ES-I3 (cell line): ENCODE measurements around the gene POLD1.

ENCODE experiments used
- H3K36me3 ChIP-seq: 2 replicates; pipeline ENCODE4 v1.6.1; 2013; ENCODE audit warnings: mild to moderate bottlenecking, low read length, control low read depth, moderate library complexity; ENCODE audit not compliant: insufficient read depth
- H3K4me1 ChIP-seq: 2 replicates; pipeline ENCODE4 v1.6.1; 2013; ENCODE audit warnings: mild to moderate bottlenecking, control low read depth, low read length; ENCODE audit not compliant: insufficient read depth
- H3K9ac ChIP-seq: 2 replicates; pipeline ENCODE4 v1.6.1; 2013; ENCODE audit warnings: low read depth, mild to moderate bottlenecking, low read length, moderate library complexity
- H3K9me3 ChIP-seq: 2 replicates; pipeline ENCODE4 v1.6.1; 2013; ENCODE audit warnings: mild to moderate bottlenecking, low read length, moderate library complexity; ENCODE audit not compliant: control insufficient read depth, insufficient read depth

The POLD1 gene

DNA sequence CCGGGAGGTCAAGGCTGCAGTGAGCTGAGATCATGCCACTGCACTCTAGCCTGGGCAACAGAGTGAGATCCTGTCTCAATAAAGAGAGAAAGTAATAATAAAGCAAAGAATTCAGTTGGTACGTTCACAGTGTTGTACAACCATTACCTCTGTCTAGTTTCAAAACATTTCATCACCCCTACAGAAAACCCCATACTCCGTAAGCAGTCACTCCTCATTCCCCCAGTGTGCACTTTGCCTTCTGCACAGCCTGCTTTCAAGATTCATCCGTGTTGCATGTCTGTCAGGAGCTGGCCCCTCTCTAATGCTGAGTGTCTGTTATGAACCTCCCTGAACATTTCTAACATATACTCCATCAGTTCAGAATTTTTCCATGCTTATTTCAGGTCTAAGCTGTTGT is 9.4 kb downstream of the POLD1 start:
- Histone ChIP-seq H3K36me3 (peaks cover 8% of the 10 kb centered on the region; the same call in 1 of the 2 replicates), H3K4me1 (no peaks in the 10 kb centered on the region), H3K9me3 (no peaks in the 10 kb centered on the region; the same call in 1 of the 2 replicates), H3K9ac (no peak overlapping the region)

DNA sequence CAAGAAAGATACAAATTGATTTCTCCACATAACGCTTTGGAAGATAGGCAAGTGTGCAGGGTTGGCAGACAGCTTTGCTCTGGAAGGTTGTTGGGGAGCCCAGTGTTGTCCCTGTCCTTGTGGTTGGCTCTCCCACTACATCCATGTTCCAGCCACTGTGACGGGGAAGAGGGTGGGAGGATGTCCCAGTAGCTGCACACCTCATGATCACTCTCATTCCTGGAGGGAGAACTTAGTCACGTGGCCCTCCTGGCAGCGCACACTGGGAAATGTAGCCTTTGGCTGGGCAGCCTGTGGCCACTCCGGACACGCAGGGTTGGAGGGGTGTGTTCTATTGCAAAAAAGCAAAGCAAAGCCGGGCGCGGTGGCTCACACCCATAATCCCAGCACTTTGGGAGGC is 9.9 kb downstream of the POLD1 start:
- Histone ChIP-seq H3K36me3 (peaks cover 8% of the 10 kb centered on the region; the same call in 1 of the 2 replicates), H3K9me3 (no peaks in the 10 kb centered on the region; the same call in 1 of the 2 replicates), H3K4me1 (no peaks in the 10 kb centered on the region), H3K9ac (no peak overlapping the region)

DNA sequence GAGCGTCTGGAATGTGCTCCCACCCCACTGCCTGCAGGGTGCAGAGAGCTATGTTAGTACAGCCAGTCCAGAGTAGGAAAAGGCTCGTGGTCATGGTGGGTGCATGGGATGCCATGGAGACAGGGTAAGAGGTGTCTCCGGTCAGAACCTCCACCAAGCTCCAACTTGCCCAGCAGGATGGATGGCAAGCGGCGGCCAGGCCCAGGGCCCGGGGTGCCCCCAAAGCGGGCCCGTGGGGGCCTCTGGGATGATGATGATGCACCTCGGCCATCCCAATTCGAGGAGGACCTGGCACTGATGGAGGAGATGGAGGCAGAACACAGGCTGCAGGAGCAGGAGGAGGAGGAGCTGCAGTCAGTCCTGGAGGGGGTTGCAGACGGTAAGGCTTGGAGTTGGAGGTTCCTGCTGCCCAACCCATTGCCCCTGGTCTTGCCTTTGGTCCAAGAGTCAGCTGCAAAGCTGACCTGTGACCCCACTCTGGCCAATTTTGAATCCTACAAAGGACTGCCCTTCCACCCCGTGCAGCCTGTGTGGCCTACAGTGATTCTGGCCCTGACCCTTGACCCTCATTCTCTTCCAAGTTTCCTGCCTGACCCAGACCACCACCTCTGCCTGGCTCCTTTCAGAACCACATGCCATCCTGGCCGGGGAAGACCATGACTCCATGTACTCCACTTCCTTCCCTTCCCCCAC is 14.7 kb downstream of the POLD1 start:
- H3K4me1 ChIP-seq: no peaks in the 10 kb centered on the region
- H3K9me3 ChIP-seq: no peaks in the 10 kb centered on the region
- H3K36me3 ChIP-seq: no peaks in the 10 kb centered on the region; the same call in 1 of the 2 replicates
- no peak overlapping the region for H3K9ac ChIP-seq

DNA sequence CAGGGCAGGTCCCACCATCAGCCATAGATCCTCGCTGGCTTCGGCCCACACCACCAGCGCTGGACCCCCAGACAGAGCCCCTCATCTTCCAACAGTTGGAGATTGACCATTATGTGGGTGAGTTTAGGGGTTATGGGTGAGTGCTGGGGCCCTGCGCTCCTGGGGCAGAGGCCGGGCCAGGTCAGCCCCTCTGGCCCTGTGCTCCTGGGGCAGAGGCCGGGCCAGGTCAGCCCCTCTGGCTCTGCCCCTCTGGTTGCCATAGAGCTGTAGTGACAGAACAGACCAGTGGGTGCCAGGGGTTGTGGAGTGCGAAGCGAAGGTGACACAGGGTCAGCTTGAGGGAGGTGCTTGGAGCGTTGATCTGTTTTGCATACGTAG is 15.2 kb downstream of the POLD1 start:
- no peaks in the 10 kb centered on the region for H3K4me1 ChIP-seq
- H3K9ac ChIP-seq: no peak overlapping the region
- H3K36me3 ChIP-seq: no peaks in the 10 kb centered on the region; the same call in 1 of the 2 replicates
- no peaks in the 10 kb centered on the region for H3K9me3 ChIP-seq

DNA sequence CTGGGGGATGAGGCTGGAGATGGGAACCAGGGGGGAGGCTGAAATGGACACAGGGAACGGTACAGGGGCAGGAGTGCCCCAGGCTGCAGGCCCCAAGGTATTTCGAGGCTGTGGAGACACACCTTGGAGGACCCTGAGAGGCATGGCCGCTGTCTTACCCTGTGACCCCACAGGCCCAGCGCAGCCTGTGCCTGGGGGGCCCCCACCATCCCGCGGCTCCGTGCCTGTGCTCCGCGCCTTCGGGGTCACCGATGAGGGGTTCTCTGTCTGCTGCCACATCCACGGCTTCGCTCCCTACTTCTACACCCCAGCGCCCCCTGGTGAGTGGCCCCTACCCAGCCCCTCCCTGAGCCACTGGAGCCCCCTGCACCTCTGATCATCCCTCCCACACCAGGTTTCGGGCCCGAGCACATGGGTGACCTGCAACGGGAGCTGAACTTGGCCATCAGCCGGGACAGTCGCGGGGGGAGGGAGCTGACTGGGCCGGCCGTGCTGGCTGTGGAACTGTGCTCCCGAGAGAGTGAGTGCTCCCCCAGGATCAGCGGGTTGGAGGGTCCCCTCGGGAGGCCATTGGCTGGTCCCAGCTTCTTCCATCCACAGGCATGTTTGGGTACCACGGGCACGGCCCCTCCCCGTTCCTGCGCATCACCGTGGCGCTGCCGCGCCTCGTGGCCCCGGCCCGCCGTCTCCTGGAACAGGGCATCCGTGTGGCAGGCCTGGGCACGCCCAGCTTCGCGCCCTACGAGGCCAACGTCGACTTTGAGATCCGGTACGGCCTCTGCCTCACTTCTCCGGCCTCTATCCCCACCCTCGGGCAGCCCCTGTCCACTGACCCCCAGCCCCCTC is 17.7 kb downstream of the POLD1 start:
- no peaks in the 10 kb centered on the region for H3K9me3 ChIP-seq
- H3K9ac ChIP-seq: no peak overlapping the region
- H3K36me3 ChIP-seq: no peaks in the 10 kb centered on the region; the same call in 1 of the 2 replicates
- no peaks in the 10 kb centered on the region for H3K4me1 ChIP-seq

DNA sequence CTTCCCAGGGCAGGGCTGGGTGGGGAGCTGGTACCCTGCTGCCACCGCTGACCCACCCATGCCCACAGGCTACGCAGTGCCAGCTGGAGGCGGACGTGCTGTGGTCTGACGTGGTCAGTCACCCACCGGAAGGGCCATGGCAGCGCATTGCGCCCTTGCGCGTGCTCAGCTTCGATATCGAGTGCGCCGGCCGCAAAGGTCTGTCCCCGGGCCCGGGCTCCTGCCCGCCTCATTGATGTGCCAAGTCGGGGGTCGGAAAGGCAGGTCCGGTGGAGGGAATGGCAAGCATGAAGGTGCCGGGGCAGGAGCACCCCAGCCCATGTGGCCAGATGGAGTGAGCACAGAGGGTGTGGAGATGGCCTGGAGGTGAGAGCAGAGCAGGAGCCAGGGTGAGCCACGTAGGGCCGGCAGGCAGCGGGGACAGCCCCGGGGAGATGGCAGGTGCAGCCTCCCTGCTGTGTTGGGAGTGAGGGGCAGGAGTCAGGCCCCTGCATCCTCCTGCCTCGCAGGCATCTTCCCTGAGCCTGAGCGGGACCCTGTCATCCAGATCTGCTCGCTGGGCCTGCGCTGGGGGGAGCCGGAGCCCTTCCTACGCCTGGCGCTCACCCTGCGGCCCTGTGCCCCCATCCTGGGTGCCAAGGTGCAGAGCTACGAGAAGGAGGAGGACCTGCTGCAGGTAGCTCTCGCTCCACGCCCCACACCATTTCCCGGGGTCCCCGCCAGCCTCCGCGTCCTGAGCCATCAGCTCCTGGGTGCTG is 18.6 kb downstream of the POLD1 start:
- H3K4me1 ChIP-seq: no peaks in the 10 kb centered on the region
- H3K9ac ChIP-seq: no peak overlapping the region
- no peaks in the 10 kb centered on the region for H3K9me3 ChIP-seq
- no peaks in the 10 kb centered on the region; the same call in 1 of the 2 replicates for H3K36me3 ChIP-seq

DNA sequence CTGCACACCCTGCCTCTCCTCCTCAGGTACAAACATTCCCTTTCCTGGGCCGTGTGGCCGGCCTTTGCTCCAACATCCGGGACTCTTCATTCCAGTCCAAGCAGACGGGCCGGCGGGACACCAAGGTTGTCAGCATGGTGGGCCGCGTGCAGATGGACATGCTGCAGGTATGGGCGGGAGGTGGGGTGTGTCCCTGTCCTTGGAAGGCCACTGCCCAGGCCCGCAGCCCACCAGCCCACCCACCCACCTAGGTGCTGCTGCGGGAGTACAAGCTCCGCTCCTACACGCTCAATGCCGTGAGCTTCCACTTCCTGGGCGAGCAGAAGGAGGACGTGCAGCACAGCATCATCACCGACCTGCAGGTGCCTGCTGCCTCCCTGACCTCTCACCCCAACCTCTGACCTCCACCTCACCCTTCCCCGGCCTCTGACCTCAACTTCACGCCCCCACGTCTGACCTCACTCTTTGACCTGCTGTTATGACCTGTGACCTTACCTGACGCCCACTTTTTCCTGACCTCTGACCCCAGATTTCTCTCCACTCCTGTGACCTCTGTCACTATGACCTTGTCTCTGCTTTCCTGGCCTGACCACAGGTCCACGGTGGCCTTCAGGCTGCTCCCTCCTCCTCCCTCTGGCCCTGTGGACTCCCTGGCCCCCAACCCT is 22.1 kb downstream of the POLD1 start:
- no peak overlapping the region for H3K9ac ChIP-seq
- H3K36me3 ChIP-seq: peaks cover 5% of the 10 kb centered on the region; the same call in 1 of the 2 replicates
- no peaks in the 10 kb centered on the region for H3K9me3 ChIP-seq
- no peaks in the 10 kb centered on the region for H3K4me1 ChIP-seq

DNA sequence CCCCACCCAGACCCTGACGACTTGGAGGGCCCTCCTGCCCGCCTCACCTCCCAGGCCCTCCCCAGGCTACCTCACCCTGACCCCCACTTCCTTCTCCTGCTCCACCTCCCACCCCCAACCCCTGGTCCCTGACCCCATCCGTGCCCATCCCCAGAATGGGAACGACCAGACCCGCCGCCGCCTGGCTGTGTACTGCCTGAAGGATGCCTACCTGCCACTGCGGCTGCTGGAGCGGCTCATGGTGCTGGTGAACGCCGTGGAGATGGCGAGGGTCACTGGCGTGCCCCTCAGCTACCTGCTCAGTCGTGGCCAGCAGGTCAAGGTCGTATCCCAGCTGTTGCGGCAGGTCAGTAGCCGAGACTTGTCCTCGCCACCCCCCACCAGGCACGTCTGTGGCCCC is 22.7 kb downstream of the POLD1 start:
- Histone ChIP-seq H3K9ac (no peak overlapping the region), H3K4me1 (no peaks in the 10 kb centered on the region), H3K36me3 (peaks cover 5% of the 10 kb centered on the region; the same call in 1 of the 2 replicates), H3K9me3 (no peaks in the 10 kb centered on the region)

DNA sequence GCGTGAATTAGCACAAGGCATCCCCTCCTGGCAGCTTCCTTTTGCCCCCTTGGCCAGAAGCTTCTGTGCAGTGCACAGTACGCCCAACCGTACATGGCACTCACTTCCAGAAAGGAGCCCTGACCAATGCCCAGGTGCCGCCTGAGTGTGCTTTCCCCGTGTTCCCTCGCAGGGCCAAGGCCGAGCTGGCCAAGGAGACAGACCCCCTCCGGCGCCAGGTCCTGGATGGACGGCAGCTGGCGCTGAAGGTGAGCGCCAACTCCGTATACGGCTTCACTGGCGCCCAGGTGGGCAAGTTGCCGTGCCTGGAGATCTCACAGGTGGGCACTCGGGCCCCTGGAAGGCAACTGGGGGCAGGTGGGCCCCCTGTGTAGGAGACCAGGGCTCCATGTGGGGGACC is 25.2 kb downstream of the POLD1 start:
- Histone ChIP-seq H3K9me3 (no peaks in the 10 kb centered on the region), H3K36me3 (peaks cover 5% of the 10 kb centered on the region; the same call in 1 of the 2 replicates), H3K4me1 (no peaks in the 10 kb centered on the region), H3K9ac (no peak overlapping the region)

DNA sequence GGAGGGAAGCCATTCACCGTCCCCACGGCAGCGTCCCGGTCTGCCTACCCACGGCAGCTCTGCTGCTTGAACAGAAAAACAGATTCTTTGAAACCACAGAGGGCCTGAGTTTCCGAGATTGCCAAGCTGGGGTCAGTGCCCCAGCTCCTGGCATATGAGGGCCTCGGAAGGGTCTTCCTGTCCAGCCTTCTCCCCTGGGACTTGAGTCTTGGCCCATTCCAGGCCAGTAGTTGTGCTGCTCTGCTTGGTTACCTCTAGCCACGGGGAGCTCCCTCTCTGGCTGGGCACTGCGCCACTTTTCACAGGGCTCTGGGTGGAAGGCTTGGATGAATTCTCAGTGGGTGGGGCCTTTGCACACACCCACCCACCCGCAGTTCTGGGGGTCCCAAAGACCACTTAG is 26.0 kb downstream of the POLD1 start:
- Histone ChIP-seq H3K36me3 (peaks cover 5% of the 10 kb centered on the region; the same call in 1 of the 2 replicates), H3K4me1 (no peaks in the 10 kb centered on the region), H3K9ac (no peak overlapping the region), H3K9me3 (no peaks in the 10 kb centered on the region)

DNA sequence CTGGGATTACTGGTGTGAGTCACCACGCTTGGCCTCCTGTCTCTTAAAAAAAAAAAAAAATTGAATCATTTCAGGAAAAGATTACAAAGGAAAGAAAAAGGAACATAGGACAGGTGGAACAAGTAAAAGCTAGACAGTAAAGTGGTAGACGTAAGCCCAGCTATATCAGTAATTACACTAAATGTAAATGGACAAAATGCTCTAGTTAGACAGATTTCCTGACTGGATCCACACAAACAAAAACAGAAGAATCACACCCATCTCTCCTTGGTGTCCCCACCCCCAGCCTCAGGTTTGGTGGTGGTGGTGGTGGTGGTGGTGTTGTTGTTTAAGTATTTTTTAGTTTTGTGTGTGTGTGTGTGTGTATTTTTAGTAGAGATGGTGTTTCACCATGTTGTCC is 28.3 kb downstream of the POLD1 start:
- Histone ChIP-seq H3K9ac (no peak overlapping the region), H3K9me3 (no peaks in the 10 kb centered on the region), H3K36me3 (peaks cover 5% of the 10 kb centered on the region; the same call in 1 of the 2 replicates), H3K4me1 (no peaks in the 10 kb centered on the region)

DNA sequence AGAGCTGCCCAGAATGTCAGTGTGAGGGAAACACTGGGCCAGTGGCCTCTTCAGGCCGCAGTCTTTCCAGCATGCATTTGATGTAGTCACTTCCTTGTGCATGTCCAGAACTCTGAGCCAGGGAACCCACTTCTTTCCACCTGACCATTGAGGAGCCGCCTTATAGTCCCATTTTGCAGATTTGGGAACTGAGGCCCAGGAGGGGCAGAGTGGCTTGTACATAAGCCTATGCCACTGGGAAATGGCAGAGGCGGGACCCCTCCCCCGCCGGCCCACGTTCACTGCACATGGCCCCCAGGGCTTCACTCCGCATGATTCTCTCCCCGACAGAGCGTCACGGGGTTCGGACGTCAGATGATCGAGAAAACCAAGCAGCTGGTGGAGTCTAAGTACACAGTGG is 28.9 kb downstream of the POLD1 start:
- H3K36me3 ChIP-seq: peaks cover 5% of the 10 kb centered on the region; the same call in 1 of the 2 replicates
- H3K9ac ChIP-seq: no peak overlapping the region
- no peaks in the 10 kb centered on the region for H3K9me3 ChIP-seq
- H3K4me1 ChIP-seq: no peaks in the 10 kb centered on the region

DNA sequence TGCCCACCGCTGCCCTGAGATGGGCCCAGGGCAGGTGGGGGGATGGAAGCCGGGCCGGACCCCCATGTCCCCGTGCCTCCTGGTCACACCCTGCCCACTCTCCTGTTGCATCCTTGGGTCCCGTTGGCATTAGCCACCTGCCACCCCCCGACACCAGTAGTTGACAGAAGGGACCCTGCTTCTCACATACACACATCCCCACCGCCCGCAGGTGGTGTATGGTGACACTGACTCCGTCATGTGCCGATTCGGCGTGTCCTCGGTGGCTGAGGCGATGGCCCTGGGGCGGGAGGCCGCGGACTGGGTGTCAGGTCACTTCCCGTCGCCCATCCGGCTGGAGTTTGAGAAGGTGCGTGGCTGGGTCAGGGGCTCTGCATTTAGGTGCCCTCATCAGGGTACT is 29.4 kb downstream of the POLD1 start:
- Histone ChIP-seq H3K9me3 (no peaks in the 10 kb centered on the region), H3K9ac (no peak overlapping the region), H3K36me3 (peaks cover 5% of the 10 kb centered on the region; the same call in 1 of the 2 replicates), H3K4me1 (no peaks in the 10 kb centered on the region)
